Hepatocyte (in vitro differentiated cells): ENCODE data around the gene WASF3. TPM values are rescaled to one million over a fixed set of nuclear protein-coding genes. Genes with fewer than 3 reads are reported as not detected.

ENCODE experiments used
- DNase-seq: peaks from one replicate; pipeline ENCODE4 v3.0.0-alpha.2; 2016; ENCODE audit warnings: low spot score
- H2AFZ ChIP-seq: fragments of 200-600 bp; sonication (generic); 2 replicates; pipeline ENCODE4 v1.6.0; 2016; ENCODE audit warnings: antibody characterized with exemption, mild to moderate bottlenecking
- H3K27ac ChIP-seq: fragments of 200-600 bp; sonication (generic); 2 replicates; pipeline ENCODE4 v1.5.1; 2016; ENCODE audit warnings: mild to moderate bottlenecking
- H3K27me3 ChIP-seq: fragments of 200-600 bp; sonication (generic); 2 replicates; pipeline ENCODE4 v1.6.1; 2016
- H3K36me3 ChIP-seq: fragments of 200-600 bp; sonication (generic); replicated peaks from 2 replicates; pipeline ENCODE4 v1.5.1; 2016; ENCODE audit warnings: low read depth; ENCODE audit not compliant: insufficient read depth
- H3K4me1 ChIP-seq: fragments of 200-600 bp; sonication (generic); 2 replicates; pipeline ENCODE4 v1.5.1; 2016; ENCODE audit warnings: mild to moderate bottlenecking, moderate library complexity; ENCODE audit not compliant: insufficient read depth
- H3K4me2 ChIP-seq: fragments of 200-600 bp; sonication (generic); 2 replicates; pipeline ENCODE4 v1.6.0; 2016
- H3K4me3 ChIP-seq: fragments of 200-600 bp; sonication (generic); 2 replicates; pipeline ENCODE4 v1.5.1; 2016; ENCODE audit warnings: mild to moderate bottlenecking
- H3K79me2 ChIP-seq: fragments of 200-600 bp; sonication (generic); 2 replicates; pipeline ENCODE4 v1.6.0; 2017; ENCODE audit warnings: mild to moderate bottlenecking
- H3K9me2 ChIP-seq: fragments of 200-600 bp; sonication (generic); replicated peaks from 2 replicates; pipeline ENCODE4 v1.6.0; 2017; ENCODE audit warnings: mild to moderate bottlenecking; ENCODE audit not compliant: insufficient read depth
- H3K9me3 ChIP-seq: fragments of 200-600 bp; sonication (generic); 2 replicates; pipeline ENCODE4 v1.5.1; 2016; ENCODE audit warnings: low read depth, mild to moderate bottlenecking
- H4K20me1 ChIP-seq: fragments of 200-600 bp; sonication (generic); 2 replicates; pipeline ENCODE4 v1.6.0; 2016; ENCODE audit warnings: mild to moderate bottlenecking; ENCODE audit not compliant: insufficient read depth, poor library complexity, severe bottlenecking
- EZH2 ChIP-seq: fragments of 200-600 bp; sonication (generic); IDR thresholded peaks from 2 replicates; pipeline ENCODE4 v1.6.1; 2016; ENCODE audit warnings: antibody characterized with exemption, mild to moderate bottlenecking, borderline replicate concordance
- EZH2phosphoT487 ChIP-seq: fragments of 200-600 bp; sonication (generic); IDR thresholded peaks from one replicate; pipeline ENCODE4 v1.6.1; 2018; ENCODE audit warnings: antibody characterized with exemption, mild to moderate bottlenecking, low read depth, moderate library complexity; ENCODE audit not compliant: unreplicated experiment, severe bottlenecking
- WGBS: methylation state at CpG from one replicate; pipeline ENCODE4 v1.1.6; 2016; ENCODE audit warnings: low lambda C conversion rate; ENCODE audit errors: missing lambda C conversion rate; 5-methylcytosine and 5-hydroxymethylcytosine counted together
- polyA plus RNA-seq: library from polyadenylated mRNA; unstranded; fragments of >200 nt; fragmentation: Nextera tagmentation; extraction: Ambion mirVana; gene quantifications from 2 replicates; pipeline ENCODE4 v1.2.1, GENCODE V29; 2016
- total RNA-seq: library from RNA; depleted of rRNA; stranded (reverse); fragments of >200 nt; gene quantifications from 2 replicates; pipeline ENCODE4 v1.2.3, GENCODE V29; 2014
- TF ChIP-seq, protein P1 (sequence below): fragments of 200-600 bp; sonication (generic); IDR thresholded peaks from 2 replicates; pipeline ENCODE4 v1.5.1; 2016; ENCODE audit warnings: antibody characterized with exemption, mild to moderate bottlenecking; ENCODE audit not compliant: poor library complexity

The WASF3 gene
- total and polyA plus RNA-seq, 2 experiments from 2014 or later = 10.4 to 17.8 TPM

DNA sequence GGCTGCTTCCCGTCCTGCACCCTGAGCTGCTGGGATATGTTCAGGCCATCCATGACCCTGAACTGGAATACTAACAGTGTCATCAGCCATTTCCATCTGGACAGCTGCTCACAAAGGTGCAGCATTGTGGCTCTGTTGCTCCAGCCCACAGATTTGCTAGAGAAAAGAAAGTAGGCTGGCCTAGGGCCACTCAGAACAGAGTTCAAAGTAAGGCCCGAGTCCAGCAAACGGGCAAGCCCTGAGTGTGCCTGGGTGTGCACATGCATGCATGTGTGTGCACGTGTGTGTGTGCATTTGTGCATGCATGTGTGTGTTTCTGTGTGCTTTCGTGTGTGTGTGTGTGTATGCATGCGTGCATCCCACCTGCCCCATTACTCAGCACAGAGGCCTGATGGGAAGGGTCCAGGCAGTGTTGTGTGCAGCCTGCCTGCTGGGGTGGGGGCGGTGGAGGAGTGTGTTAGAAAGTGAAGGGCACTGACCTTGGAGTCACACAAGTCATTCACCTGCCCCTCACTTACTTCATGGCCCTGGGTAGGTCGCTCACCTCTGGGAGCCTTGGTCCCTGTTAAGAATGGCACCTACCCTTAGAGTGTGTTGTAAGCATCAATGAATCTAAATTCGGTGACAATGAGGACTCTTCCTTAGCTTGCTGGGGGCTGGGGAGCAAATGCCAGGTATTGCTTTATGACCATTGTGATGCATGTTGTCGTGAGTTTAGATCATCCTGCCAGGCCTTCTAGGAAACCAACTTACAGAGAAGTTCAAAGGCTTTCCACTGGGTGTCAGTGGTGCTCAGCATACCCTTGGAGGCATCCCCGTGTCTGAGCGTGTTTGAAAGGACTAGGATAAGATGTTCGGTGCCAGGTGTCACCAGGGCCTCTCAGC, 149.9 kb downstream of the WASF3 start:
- WGBS = 54% methylated on average over 13 of the region's 13 CpGs
- peak; percentile 78 for DNase-seq
- no peaks in the 10 kb centered on the region for H3K9me2 ChIP-seq

DNA sequence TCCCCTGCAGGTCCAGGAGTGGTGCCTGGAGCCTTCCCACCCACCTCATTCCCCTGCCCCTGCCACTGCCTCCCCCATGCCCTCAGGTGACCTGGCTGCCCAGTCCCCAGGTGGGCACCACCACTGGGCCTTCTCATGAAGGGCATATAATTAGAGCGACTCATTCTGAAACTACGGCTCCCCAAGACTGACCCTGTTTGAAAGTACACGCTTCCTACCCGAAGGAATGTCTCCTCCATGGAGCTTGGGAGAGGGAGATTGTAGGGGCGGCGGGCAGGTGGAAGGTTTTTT, 150.5 kb downstream of the WASF3 start:
- no peak overlapping the region for H3K27ac ChIP-seq
- H3K9me3 ChIP-seq = no peaks in the 10 kb centered on the region
- no peaks in the 10 kb centered on the region for H3K4me1 ChIP-seq
- TF ChIP-seq EZH2 (no peak), EZH2phosphoT487 (no peak)
- TF ChIP-seq, protein P1, sequence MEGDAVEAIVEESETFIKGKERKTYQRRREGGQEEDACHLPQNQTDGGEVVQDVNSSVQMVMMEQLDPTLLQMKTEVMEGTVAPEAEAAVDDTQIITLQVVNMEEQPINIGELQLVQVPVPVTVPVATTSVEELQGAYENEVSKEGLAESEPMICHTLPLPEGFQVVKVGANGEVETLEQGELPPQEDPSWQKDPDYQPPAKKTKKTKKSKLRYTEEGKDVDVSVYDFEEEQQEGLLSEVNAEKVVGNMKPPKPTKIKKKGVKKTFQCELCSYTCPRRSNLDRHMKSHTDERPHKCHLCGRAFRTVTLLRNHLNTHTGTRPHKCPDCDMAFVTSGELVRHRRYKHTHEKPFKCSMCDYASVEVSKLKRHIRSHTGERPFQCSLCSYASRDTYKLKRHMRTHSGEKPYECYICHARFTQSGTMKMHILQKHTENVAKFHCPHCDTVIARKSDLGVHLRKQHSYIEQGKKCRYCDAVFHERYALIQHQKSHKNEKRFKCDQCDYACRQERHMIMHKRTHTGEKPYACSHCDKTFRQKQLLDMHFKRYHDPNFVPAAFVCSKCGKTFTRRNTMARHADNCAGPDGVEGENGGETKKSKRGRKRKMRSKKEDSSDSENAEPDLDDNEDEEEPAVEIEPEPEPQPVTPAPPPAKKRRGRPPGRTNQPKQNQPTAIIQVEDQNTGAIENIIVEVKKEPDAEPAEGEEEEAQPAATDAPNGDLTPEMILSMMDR = no peak
- H3K27me3 ChIP-seq = no peaks in the 10 kb centered on the region
- H3K4me3 ChIP-seq = no peak overlapping the region
- no peak for DNase-seq
- H3K36me3 ChIP-seq = no peaks in the 10 kb centered on the region
- no peaks in the 10 kb centered on the region for H3K9me2 ChIP-seq
- H4K20me1 ChIP-seq = no peaks in the 10 kb centered on the region
- H2AFZ ChIP-seq = no peak overlapping the region
- no peak overlapping the region for H3K4me2 ChIP-seq
- H3K79me2 ChIP-seq = no peaks in the 10 kb centered on the region
- WGBS = 87% methylated on average over 6 of the region's 6 CpGs

More for the DNA sequence above, 149.9 kb downstream of the WASF3 start:
- Histone ChIP-seq H3K36me3 (no peaks in the 10 kb centered on the region), H3K27ac (no peak overlapping the region), H3K4me3 (no peak overlapping the region), H3K4me2 (no peak overlapping the region), H3K4me1 (no peaks in the 10 kb centered on the region), H2AFZ (no peak overlapping the region), H3K9me3 (no peaks in the 10 kb centered on the region), H3K79me2 (no peaks in the 10 kb centered on the region), H4K20me1 (no peaks in the 10 kb centered on the region), H3K27me3 (no peaks in the 10 kb centered on the region)
- TF ChIP-seq EZH2phosphoT487 = no peak
- no peak for TF ChIP-seq EZH2
- TF ChIP-seq, protein P1 = peak; percentile 66

DNA sequence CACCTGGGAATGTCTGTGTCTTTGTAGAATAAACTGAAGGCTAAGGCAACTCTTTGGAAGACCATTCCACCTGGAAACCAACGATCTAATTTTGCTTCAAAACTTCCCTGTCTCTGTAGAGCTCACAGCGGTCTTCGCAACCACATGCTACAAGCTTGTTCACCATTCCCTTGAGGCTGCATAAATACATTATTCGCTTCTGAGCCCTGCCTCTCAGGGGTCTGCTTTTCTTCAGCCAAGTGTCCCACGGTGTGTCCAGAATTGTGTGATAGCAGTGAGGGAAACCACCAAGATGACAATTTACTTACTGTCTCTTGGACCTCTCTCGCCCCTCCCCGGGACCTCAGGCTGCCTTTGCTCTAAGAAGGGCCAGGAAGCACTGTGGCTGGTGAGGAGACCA, 152.0 kb downstream of the WASF3 start:
- H4K20me1 ChIP-seq = no peaks in the 10 kb centered on the region

DNA sequence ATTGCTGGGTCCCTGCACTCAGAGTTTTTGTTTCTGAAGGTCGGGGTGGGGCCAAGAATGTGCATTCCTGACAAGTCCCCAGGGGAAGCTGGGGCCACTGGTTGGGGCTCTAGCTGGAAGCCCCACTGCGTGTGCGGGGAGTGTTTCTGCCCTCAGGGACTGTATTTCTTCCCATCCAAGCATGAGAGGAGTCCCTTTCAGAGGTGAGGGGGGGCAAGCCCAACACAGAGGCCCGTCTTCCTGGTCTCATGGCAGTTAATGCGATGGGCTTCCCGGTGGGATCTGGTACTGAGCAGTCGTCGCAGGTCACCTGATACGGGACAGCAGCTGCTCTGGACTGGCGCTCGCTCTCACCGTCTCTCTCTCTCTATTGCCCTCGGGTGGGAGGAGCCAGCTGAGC, 152.7 kb downstream of the WASF3 start:
- no peak for DNase-seq
- WGBS = 63% methylated on average over 13 of the region's 13 CpGs
- no peak overlapping the region for H2AFZ ChIP-seq

More for the DNA sequence above, 152.0 kb downstream of the WASF3 start:
- H3K4me2 ChIP-seq = no peak overlapping the region
- H3K79me2 ChIP-seq = no peaks in the 10 kb centered on the region
- H3K9me2 ChIP-seq = no peaks in the 10 kb centered on the region
- WGBS = 80% methylated on average over 7 of the region's 7 CpGs
- DNase-seq = no peak
- H3K9me3 ChIP-seq = no peaks in the 10 kb centered on the region
- no peak overlapping the region for H2AFZ ChIP-seq
- H3K4me3 ChIP-seq = no peak overlapping the region
- H3K27me3 ChIP-seq = no peaks in the 10 kb centered on the region
- no peak overlapping the region for H3K27ac ChIP-seq
- H3K4me1 ChIP-seq = no peaks in the 10 kb centered on the region
- TF ChIP-seq EZH2phosphoT487 (no peak), EZH2 (no peak)
- no peaks in the 10 kb centered on the region for H3K36me3 ChIP-seq

More for the DNA sequence above, 152.7 kb downstream of the WASF3 start:
- H3K4me1 ChIP-seq = no peaks in the 10 kb centered on the region
- no peaks in the 10 kb centered on the region for H3K9me2 ChIP-seq
- no peaks in the 10 kb centered on the region for H3K36me3 ChIP-seq
- no peak overlapping the region for H3K4me2 ChIP-seq
- no peak overlapping the region for H3K27ac ChIP-seq
- no peaks in the 10 kb centered on the region for H3K79me2 ChIP-seq
- H3K9me3 ChIP-seq = no peaks in the 10 kb centered on the region
- H4K20me1 ChIP-seq = no peaks in the 10 kb centered on the region
- no peak overlapping the region for H3K4me3 ChIP-seq
- TF ChIP-seq, protein P1 = no peak
- TF ChIP-seq EZH2 (no peak), EZH2phosphoT487 (no peak)
- H3K27me3 ChIP-seq = no peaks in the 10 kb centered on the region
